Measurements from ENCODE around the gene BCAS3. TPM values are rescaled to one million over a fixed set of nuclear protein-coding genes. Genes with fewer than 3 reads are reported as not detected.

BCAS3 gene
- total RNA-seq, 4 donors from 2014 or later = 42.1 to 84.7 (median 54.1) TPM

GRCh38 chr17:61362852-61363600 is 685.4 kb downstream of the BCAS3 start:
- TF ChIP-seq CTCF (IDR thresholded peaks at IDR 0.05) (no peak), POLR2A (IDR thresholded peaks at IDR 0.05) (no peak)
- intact Hi-C loops (cut with DNase I; ENCODE audit: low total_unique reads) = no loop called here
- WGBS, 2 donors = 79% methylated on average over 9 of the region's 9 CpGs
- no peak for DNase-seq (ENCODE audit: low spot score in 2 of 2)
- no peak overlapping the region for H3K4me3 ChIP-seq (ENCODE audit: low read depth, poor library complexity, severe bottlenecking)

- WGBS, 2 donors = 94 to 95% methylated on average over 13 of the region's 13 CpGs
- no peak for TF ChIP-seq CTCF (IDR thresholded peaks at IDR 0.05)
- TF ChIP-seq POLR2A (IDR thresholded peaks at IDR 0.05) = no peak
- intact Hi-C loops (cut with DNase I; ENCODE audit: low total_unique reads) = no loop called here
- no peak for DNase-seq (ENCODE audit: low spot score in 2 of 2)
- no peak overlapping the region for H3K4me3 ChIP-seq (ENCODE audit: low read depth, poor library complexity, severe bottlenecking)
Observed at GRCh38 chr17:61363601-61364462, 686.2 kb downstream of the BCAS3 start.

- H3K4me3 ChIP-seq (ENCODE audit: low read depth, poor library complexity, severe bottlenecking) = no peak overlapping the region
- DNase-seq (ENCODE audit: low spot score in 2 of 2) = no peak
- TF ChIP-seq POLR2A (IDR thresholded peaks at IDR 0.05) = no peak
- no peak for TF ChIP-seq CTCF (IDR thresholded peaks at IDR 0.05)
- intact Hi-C loops (cut with DNase I; ENCODE audit: low total_unique reads) = no loop called here
- WGBS, 2 donors = 95 to 100% methylated on average over 3 of the region's 3 CpGs
Observed at GRCh38 chr17:61364463-61364846, 686.8 kb downstream of the BCAS3 start.

GRCh38 chr17:61366076-61366714 is 688.5 kb downstream of the BCAS3 start:
- H3K4me3 ChIP-seq (ENCODE audit: low read depth, poor library complexity, severe bottlenecking) = no peak overlapping the region
- WGBS, 2 donors = 93 to 98% methylated on average over 8 of the region's 8 CpGs
- no peak for DNase-seq (ENCODE audit: low spot score in 2 of 2)
- intact Hi-C loops (cut with DNase I; ENCODE audit: low total_unique reads) = no loop called here
- no peak for TF ChIP-seq POLR2A (IDR thresholded peaks at IDR 0.05)
- no peak for TF ChIP-seq CTCF (IDR thresholded peaks at IDR 0.05)

GRCh38 chr17:61366715-61367413 is 689.2 kb downstream of the BCAS3 start:
- no peak for TF ChIP-seq CTCF (IDR thresholded peaks at IDR 0.05)
- TF ChIP-seq POLR2A (IDR thresholded peaks at IDR 0.05) = no peak
- intact Hi-C loops (cut with DNase I; ENCODE audit: low total_unique reads) = no loop called here
- no peak overlapping the region for H3K4me3 ChIP-seq (ENCODE audit: low read depth, poor library complexity, severe bottlenecking)
- no peak for DNase-seq (ENCODE audit: low spot score in 2 of 2)
- 85% methylated on average over 19 of the region's 19 CpGs for WGBS, 2 donors

All from lower leg skin (tissue), 4 donors.